ENCODE data around the gene CNIH3. TPM values are rescaled to one million over a fixed set of nuclear protein-coding genes. Genes with fewer than 3 reads are reported as not detected.

CNIH3 gene
- total RNA-seq, 1 experiment from 2014 or later = 1.8 TPM

DNA sequence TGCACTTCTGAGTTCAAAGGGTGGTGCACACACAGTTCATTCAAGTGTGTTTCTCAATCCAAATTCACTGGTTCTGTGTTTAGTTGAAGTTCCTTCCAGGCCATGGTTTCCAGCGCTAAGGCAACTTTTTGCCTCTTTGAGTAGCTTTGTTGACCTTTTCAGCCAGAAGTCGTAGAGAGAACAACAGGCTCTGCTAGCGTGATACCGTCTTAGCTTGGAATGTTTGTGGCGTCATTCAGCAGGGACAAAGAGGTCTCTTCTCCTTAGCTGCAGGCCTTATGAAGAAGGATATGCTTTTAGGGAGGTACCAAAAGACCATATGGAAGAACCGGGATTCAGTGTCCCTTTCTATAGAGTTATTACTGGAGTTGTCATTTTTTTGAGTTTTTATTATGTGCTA is 65.7 kb downstream of the CNIH3 start:
- DNase-seq (ENCODE audit: low read depth, low spot score) (no peak), ATAC-seq (no peak)
- CTCF ChIA-PET = no interaction called here
- Histone ChIP-seq H3K9me2 (ENCODE audit: insufficient read depth) (no peaks in the 10 kb centered on the region), H3K79me2 (ENCODE audit: insufficient read depth, low read length) (no peaks in the 10 kb centered on the region), H3K36me3 (ENCODE audit: control insufficient read depth in 1 of 2, insufficient read depth in 2 of 2, low read length in 2 of 2) (no peaks in the 10 kb centered on the region), H2AFZ (ENCODE audit: low read depth, low read length, poor library complexity, severe bottlenecking) (no peak overlapping the region), H3K9me3 (ENCODE audit: control insufficient read depth in 1 of 2, insufficient read depth in 1 of 2, low read depth in 1 of 2, low read length in 2 of 2) (no peaks in the 10 kb centered on the region), H3K4me3 (replicated peaks in 1 of 2; ENCODE audit: low read depth in 1 of 2, low read length in 2 of 2) (no peak overlapping the region), H3K27me3 (ENCODE audit: insufficient read depth, low read length) (0 out of 2 replicates have a peak, but pooled peaks cover 2% of the 10 kb centered on the region), H3K9ac (ENCODE audit: low read length) (no peak overlapping the region), H3K4me2 (ENCODE audit: low read length) (no peak overlapping the region), H4K20me1 (ENCODE audit: insufficient read depth) (no peaks in the 10 kb centered on the region), H3K27ac (ENCODE audit: low read depth, low read length) (no peak overlapping the region), H3K4me1 (ENCODE audit: control insufficient read depth in 1 of 2, insufficient read depth in 2 of 2, low read length in 2 of 2) (no peaks in the 10 kb centered on the region)
- RAD21 ChIA-PET (ENCODE audit: low non-redundant PET in 1 of 2, low total read pairs in 2 of 2, uncharacterized antibody in 2 of 2, unreplicated experiment in 2 of 2) = no interaction called here
- BruUV-seq (replicated peaks) = no TSS peak
- intact Hi-C loops (cut with micrococcal nuclease) = no loop called here
- TF ChIP-seq REST (IDR thresholded peaks at IDR 0.05; ENCODE audit: low read depth) (no peak), FOSL1 (IDR thresholded peaks at IDR 0.05; ENCODE audit: low read depth) (no peak), SRF (IDR thresholded peaks at IDR 0.05; ENCODE audit: low read depth) (no peak), TCF7L2 (IDR thresholded peaks at IDR 0.05; ENCODE audit: borderline replicate concordance, extremely low read depth, insufficient read depth, insufficient read length) (no peak), YY1 (IDR thresholded peaks at IDR 0.05; ENCODE audit: extremely low read depth, insufficient replicate concordance, low read depth, low read length) (no peak), CBX3 (IDR thresholded peaks at IDR 0.05; ENCODE audit: low read depth) (no peak), ZNF274 (IDR thresholded peaks at IDR 0.05; ENCODE audit: low read depth, low read length) (no peak)
- TF ChIP-seq, protein P1, sequence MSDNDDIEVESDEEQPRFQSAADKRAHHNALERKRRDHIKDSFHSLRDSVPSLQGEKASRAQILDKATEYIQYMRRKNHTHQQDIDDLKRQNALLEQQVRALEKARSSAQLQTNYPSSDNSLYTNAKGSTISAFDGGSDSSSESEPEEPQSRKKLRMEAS (IDR thresholded peaks at IDR 0.05) = no peak
- POLR2A ChIA-PET = no interaction called here

Data from HCT116 (cell line).